Measurements from ENCODE around the gene MANBA.

The MANBA gene

GRCh38 chr4:102760645-102761295, at the start of gene MANBA:
MANBA (minus strand) TSS chr4:102760968; CDS start chr4:102760894, 74 bp downstream.
- peak; percentile 88 for DNase-seq (ENCODE audit: low spot score)

- DNase-seq (ENCODE audit: low spot score), result no peak
Observed at GRCh38 chr4:102809691-102810090, 48.9 kb upstream of the MANBA start.

GRCh38 chr4:102809190-102809589, 48.4 kb upstream of the MANBA start:
- no peak for DNase-seq (ENCODE audit: low spot score)

- no peak for DNase-seq (ENCODE audit: low spot score)
Observed at GRCh38 chr4:102808009-102808408, 47.2 kb upstream of the MANBA start.

- DNase-seq (ENCODE audit: low spot score), result no peak
Observed at GRCh38 chr4:102807345-102807744, 46.6 kb upstream of the MANBA start.

GRCh38 chr4:102799816-102800215, 39.0 kb upstream of the MANBA start:
- DNase-seq (ENCODE audit: low spot score), result no peak

GRCh38 chr4:102794999-102795398, 34.2 kb upstream of the MANBA start:
- no peak for DNase-seq (ENCODE audit: low spot score)

GRCh38 chr4:102792361-102792936, 31.7 kb upstream of the MANBA start:
- DNase-seq (ENCODE audit: low spot score), result no peak

GRCh38 chr4:102791318-102791835, 30.6 kb upstream of the MANBA start:
- DNase-seq (ENCODE audit: low spot score), result no peak

GRCh38 chr4:102789317-102789717, 28.5 kb upstream of the MANBA start:
- no peak for DNase-seq (ENCODE audit: low spot score)

- no peak for DNase-seq (ENCODE audit: low spot score)
Observed at GRCh38 chr4:102787944-102788343, 27.2 kb upstream of the MANBA start.

GRCh38 chr4:102787096-102787881, 26.5 kb upstream of the MANBA start:
- no peak for DNase-seq (ENCODE audit: low spot score)

- no peak for DNase-seq (ENCODE audit: low spot score)
Observed at GRCh38 chr4:102786279-102786678, 25.5 kb upstream of the MANBA start.

GRCh38 chr4:102783006-102783405, 22.2 kb upstream of the MANBA start:
- no peak for DNase-seq (ENCODE audit: low spot score)

- no peak for DNase-seq (ENCODE audit: low spot score)
Observed at GRCh38 chr4:102781570-102781969, 20.8 kb upstream of the MANBA start.

GRCh38 chr4:102780476-102781144, 19.8 kb upstream of the MANBA start:
- no peak for DNase-seq (ENCODE audit: low spot score)

GRCh38 chr4:102779204-102779603, 18.4 kb upstream of the MANBA start:
- DNase-seq (ENCODE audit: low spot score), result no peak

- no peak for DNase-seq (ENCODE audit: low spot score)
Observed at GRCh38 chr4:102778720-102779119, 18.0 kb upstream of the MANBA start.

- no peak for DNase-seq (ENCODE audit: low spot score)
Observed at GRCh38 chr4:102775805-102776204, 15.0 kb upstream of the MANBA start.

GRCh38 chr4:102774254-102774653, 13.5 kb upstream of the MANBA start:
- no peak for DNase-seq (ENCODE audit: low spot score)

GRCh38 chr4:102772738-102773340, 12.1 kb upstream of the MANBA start:
- no peak for DNase-seq (ENCODE audit: low spot score)

GRCh38 chr4:102764901-102765300, 4.1 kb upstream of the MANBA start:
- no peak for DNase-seq (ENCODE audit: low spot score)
